ENCODE measurements around the gene HPD. TPM values are rescaled to one million over a fixed set of nuclear protein-coding genes. Genes with fewer than 3 reads are reported as not detected.
"Not testable (repeated sequence)": the region's sequence is repeated elsewhere in the genome, so short reads cannot be mapped to it uniquely, and the experiment has no call there.

Gene HPD
- total RNA-seq, 1 donor from 2014 or later: 1.8 TPM

- Histone ChIP-seq H3K27ac (peak overlapping the region; percentile 76), H3K27me3 (no peaks in the 10 kb centered on the region), H3K4me1 (peaks cover 18% of the 10 kb centered on the region), H3K4me3 (no peak overlapping the region), H3K36me3 (no peaks in the 10 kb centered on the region), H3K9me3 (no peaks in the 10 kb centered on the region)
- TF ChIP-seq CTCF (IDR thresholded peaks at IDR 0.05): no peak
- DNase-seq (no peak), ATAC-seq (peak; percentile 11)
- intact Hi-C loops (cut with DNase I): no loop called here
Measured at GRCh38 chr12:121860257-121860656, 1.6 kb upstream of the HPD start.

GRCh38 chr12:121858318-121858661 lies 369 bp downstream of the HPD start:
- Histone ChIP-seq H3K4me3 (no peak overlapping the region), H3K4me1 (peaks cover 18% of the 10 kb centered on the region), H3K36me3 (no peaks in the 10 kb centered on the region), H3K27me3 (no peaks in the 10 kb centered on the region), H3K9me3 (no peaks in the 10 kb centered on the region), H3K27ac (peak overlapping the region; percentile 76)
- intact Hi-C loops (cut with DNase I): no loop called here
- DNase-seq (no peak), ATAC-seq (no peak)
- TF ChIP-seq CTCF (IDR thresholded peaks at IDR 0.05): no peak

GRCh38 chr12:121857322-121858246 lies 1.1 kb downstream of the HPD start:
- intact Hi-C loops (cut with DNase I): no loop called here
- ATAC-seq: no peak
- DNase-seq: no peak
- no peaks in the 10 kb centered on the region for H3K27me3 ChIP-seq
- no peaks in the 10 kb centered on the region for H3K36me3 ChIP-seq
- no peak overlapping the region for H3K4me3 ChIP-seq
- H3K27ac ChIP-seq: peak overlapping the region; percentile 76
- peaks cover 18% of the 10 kb centered on the region for H3K4me1 ChIP-seq
- no peak for TF ChIP-seq CTCF (IDR thresholded peaks at IDR 0.05)
- H3K9me3 ChIP-seq: no peaks in the 10 kb centered on the region

- H3K4me1 ChIP-seq; intact Hi-C loops (cut with DNase I); DNase-seq; H3K36me3 ChIP-seq; H3K27ac ChIP-seq; H3K9me3 ChIP-seq; H3K27me3 ChIP-seq; H3K4me3 ChIP-seq; ATAC-seq: not testable (repeated sequence)
Measured at GRCh38 chr12:121852392-121852791, 6.3 kb downstream of the HPD start.

- Histone ChIP-seq H3K4me3 (no peak overlapping the region), H3K9me3 (no peaks in the 10 kb centered on the region), H3K27ac (no peak overlapping the region), H3K4me1 (no peaks in the 10 kb centered on the region), H3K27me3 (no peaks in the 10 kb centered on the region), H3K36me3 (no peaks in the 10 kb centered on the region)
- intact Hi-C loops (cut with DNase I): no loop called here
- TF ChIP-seq CTCF (IDR thresholded peaks at IDR 0.05): no peak
- DNase-seq (no peak), ATAC-seq (peak; percentile 40)
Measured at GRCh38 chr12:121849665-121850064, 9.0 kb downstream of the HPD start.

GRCh38 chr12:121849211-121849610 lies 9.4 kb downstream of the HPD start:
- H3K36me3 ChIP-seq: no peaks in the 10 kb centered on the region
- no peaks in the 10 kb centered on the region for H3K9me3 ChIP-seq
- H3K27me3 ChIP-seq: no peaks in the 10 kb centered on the region
- intact Hi-C loops (cut with DNase I): no loop called here
- no peak overlapping the region for H3K27ac ChIP-seq
- H3K4me3 ChIP-seq: no peak overlapping the region
- no peak for TF ChIP-seq CTCF (IDR thresholded peaks at IDR 0.05)
- H3K4me1 ChIP-seq: no peaks in the 10 kb centered on the region
- ATAC-seq: no peak
- no peak for DNase-seq

Measured in upper lobe of right lung (tissue), 1 donor.